Left renal pelvis (tissue), 4 donors: ENCODE results near the gene C2CD4D. TPM values are rescaled to one million over a fixed set of nuclear protein-coding genes. Genes with fewer than 3 reads are reported as not detected.
A peak's percentile ranks its signal among the peaks of the same experiment; 100 is the strongest.

Source experiments
- DNase-seq, 4 donors: peaks; one replicate each; pipeline ENCODE4 v3.0.0-alpha.2; 2013; ENCODE audit warnings: low read depth in 4 of 4, low spot score in 3 of 4
- polyA plus RNA-seq, 4 donors: library from polyadenylated mRNA; unstranded; fragments of 120-200 nt; gene quantifications; one replicate each; pipeline ENCODE4 v1.2.1, GENCODE V29; 2013; ENCODE audit not compliant: insufficient read length in 4 of 4

The C2CD4D gene
- polyA plus RNA-seq, 4 donors = 0.19 to 0.26 (median 0.24) TPM

DNA sequence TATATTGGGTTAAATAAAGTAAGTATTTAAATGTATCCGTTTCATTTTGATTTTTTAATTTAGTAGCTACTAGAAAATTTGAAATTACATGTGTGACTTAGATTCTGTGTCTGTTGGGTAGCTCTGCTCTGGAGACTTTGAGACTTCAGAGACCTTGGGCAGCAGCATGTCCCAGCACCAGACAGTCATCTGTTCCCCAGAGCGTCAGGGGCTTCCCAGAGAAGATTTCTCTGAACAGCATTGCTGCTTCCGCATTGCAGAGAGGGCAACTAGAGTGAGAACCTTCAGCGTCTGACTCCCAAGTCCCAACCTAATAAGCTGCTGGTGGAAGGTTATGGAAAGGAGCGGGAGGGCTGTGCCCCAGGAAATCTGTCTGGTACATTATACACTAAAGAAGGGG lies 41.0 kb downstream of the C2CD4D start:
- no peak for DNase-seq

DNA sequence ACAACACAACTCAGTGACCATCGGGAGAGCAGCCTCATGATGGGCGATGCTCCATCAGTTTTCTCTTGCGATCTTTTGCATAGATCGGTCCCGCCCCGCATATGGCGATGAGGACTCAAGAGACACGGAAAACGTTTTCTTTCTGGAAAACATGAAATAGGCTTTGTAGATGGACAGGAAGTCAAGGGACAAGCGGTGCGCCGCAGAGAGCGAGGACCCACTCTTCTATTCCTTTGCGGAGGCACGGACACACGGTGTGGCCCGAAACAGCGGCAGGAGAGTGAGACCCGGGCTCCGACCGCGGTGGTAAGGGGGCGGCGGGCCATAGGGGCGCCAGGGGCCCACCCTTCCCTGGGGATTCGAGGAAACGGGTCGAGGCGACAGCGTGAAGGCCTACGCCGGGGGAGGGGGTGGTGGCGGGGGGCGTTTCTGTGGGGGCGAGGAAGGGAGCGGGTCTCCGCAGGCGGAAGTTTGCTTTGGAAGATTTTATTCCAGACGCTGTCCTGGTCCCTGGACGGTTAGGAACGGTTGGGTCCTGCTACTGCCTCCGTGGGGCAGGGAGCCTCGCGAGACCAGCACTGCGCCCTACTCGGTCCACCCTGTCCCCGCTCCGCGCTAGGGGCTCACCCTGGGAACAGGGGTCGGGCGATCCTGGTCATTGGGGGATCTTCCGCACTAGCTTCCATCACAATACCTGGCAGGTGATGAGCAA lies 48.5 kb downstream of the C2CD4D start:
- DNase-seq = no peak

DNA sequence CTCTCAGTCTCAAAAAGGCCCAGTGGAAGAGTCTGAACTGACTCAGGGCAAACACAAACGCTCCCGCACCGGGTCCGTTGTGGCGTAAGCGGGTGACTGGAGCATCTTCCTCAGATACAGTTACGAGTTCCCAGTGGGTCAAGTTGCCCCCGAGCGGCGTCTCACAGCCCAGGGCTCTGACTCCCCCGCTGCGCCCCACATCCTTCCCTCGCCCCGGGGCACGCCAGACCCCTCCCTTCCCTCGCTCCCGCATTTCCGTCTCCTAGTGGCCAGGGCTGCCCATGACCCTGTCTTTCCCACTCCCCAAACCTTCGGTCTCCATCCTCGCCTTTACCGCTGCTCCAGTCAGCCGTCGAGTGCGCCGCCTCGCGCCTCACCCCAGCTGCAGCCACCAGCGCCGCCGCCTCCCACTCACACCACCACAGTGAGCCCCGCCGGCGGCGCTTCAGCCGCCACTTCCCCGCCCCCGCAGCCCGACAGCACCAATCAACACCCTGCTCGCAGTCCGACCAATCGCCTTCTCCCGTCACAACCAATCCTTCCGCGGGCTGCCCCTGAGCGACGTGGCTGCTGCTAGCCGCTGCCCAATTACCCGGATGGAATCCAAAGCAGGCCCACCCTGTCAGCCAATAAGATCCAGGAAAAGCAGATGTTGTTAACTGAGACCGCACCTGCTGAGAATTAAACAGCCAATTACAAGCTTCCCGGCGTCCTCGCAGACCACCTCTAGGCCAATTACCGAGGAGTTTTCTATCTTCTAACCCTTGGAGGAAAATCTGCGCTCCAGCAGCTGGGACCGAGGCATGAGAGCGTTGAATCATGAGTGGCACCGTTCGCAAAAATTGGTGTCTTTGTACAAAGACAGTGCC lies 49.3 kb downstream of the C2CD4D start, which contains the start of gene TDRKH:
TDRKH (minus strand) TSS at position 430 of the 869 bp plus-strand sequence. CDS start 7,478 bp downstream, outside the sequence.
- DNase-seq = peak; percentile 90 to 96 (median 92)

Other genes with a start within 250 kb of the C2CD4D start
- gene SNX27, start 227.8 kb downstream of the C2CD4D start, polyA plus RNA-seq = 10 to 100 TPM; 19.7 to 27.7 (median 22.6) TPM
- gene CELF3, start 123.0 kb downstream of the C2CD4D start, polyA plus RNA-seq = under 1 TPM; 0.14 to 0.83 (median 0.59) TPM
- gene RIIAD1, start 118.3 kb downstream of the C2CD4D start, polyA plus RNA-seq = under 1 TPM in 2 of 4 donors, not detected in 2; 0.52 to 0.76 TPM
- gene MRPL9, start 76.3 kb downstream of the C2CD4D start, polyA plus RNA-seq = 100 to 1,000 TPM in 3 of 4 donors, 10 to 100 TPM in 1; 83.6 to 124 (median 117) TPM
- 10 to 100 TPM in 1 of 4 donors, 1 to 10 TPM in 3; 5.0 to 10.9 (median 9.4) TPM for gene TDRKH, start 49.3 kb downstream of the C2CD4D start, polyA plus RNA-seq
- gene LINGO4, start 34.4 kb downstream of the C2CD4D start, polyA plus RNA-seq = under 1 TPM in 2 of 4 donors, not detected in 2; 0.04 to 0.05 TPM
- gene RORC, start 8.0 kb downstream of the C2CD4D start, polyA plus RNA-seq = 1 to 10 TPM in 2 of 4 donors, under 1 TPM in 2; 0.26 to 1.3 (median 1.0) TPM
- under 1 TPM; 0.56 to 0.90 (median 0.78) TPM for gene THEM5, start 13.9 kb upstream of the C2CD4D start, polyA plus RNA-seq
- gene THEM4, start 69.7 kb upstream of the C2CD4D start, polyA plus RNA-seq = 10 to 100 TPM; 18.3 to 41.1 (median 23.2) TPM
- gene S100A10, start 154.0 kb upstream of the C2CD4D start, polyA plus RNA-seq = 100 to 1,000 TPM; 216 to 626 (median 267) TPM
- 100 to 1,000 TPM; 278 to 306 (median 291) TPM for gene S100A11, start 197.2 kb upstream of the C2CD4D start, polyA plus RNA-seq
- gene TCHHL1, start 249.2 kb upstream of the C2CD4D start, polyA plus RNA-seq = not detected